OCI-LY1 (cell line): ENCODE data around the gene GPX7.

Source experiments
- CTCF ChIP-seq: fragments of 200-600 bp; sonication (generic), shearing (Covaris generic); IDR thresholded peaks from 2 replicates; pipeline ENCODE4 v1.5.1; 2017; ENCODE audit warnings: mild to moderate bottlenecking, antibody characterized with exemption, low read length, moderate library complexity, mixed read lengths
- EZH2 ChIP-seq: fragments of 200-600 bp; sonication (generic), shearing (Covaris generic); IDR thresholded peaks from 2 replicates; pipeline ENCODE4 v1.8.0; 2017; ENCODE audit warnings: borderline replicate concordance, mixed run types, mild to moderate bottlenecking, antibody characterized with exemption, low read length, moderate library complexity, mixed read lengths

DNA sequence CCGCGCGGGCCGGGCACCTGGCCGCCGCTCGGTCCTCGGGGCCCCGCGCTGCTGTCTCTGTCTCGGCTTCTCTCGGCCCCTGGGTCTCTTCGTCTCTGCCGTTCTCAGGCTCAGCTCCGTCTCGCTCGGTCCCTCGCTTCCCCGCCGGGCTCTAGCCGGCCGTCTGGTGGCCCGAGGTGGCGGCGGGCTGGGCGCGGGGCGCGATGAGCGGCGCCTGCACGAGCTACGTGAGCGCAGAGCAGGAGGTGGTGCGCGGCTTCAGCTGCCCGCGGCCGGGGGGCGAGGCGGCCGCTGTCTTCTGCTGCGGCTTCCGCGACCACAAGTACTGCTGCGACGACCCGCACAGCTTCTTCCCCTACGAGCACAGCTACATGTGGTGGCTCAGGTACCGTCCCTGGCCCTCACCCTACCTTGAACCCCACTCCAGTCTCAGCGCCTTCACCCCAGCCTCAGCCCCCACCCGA lies 31.2 kb downstream of the GPX7 start:
- TF ChIP-seq CTCF (no peak), EZH2 (no peak)
